Suprapubic skin (tissue), 4 donors: ENCODE results near the gene KREMEN1. TPM values are rescaled to one million over a fixed set of nuclear protein-coding genes. Genes with fewer than 3 reads are reported as not detected.

Source experiments
- DNase-seq, 2 donors: peaks; one replicate each; pipeline ENCODE4 v3.0.0-alpha.2; 2019; ENCODE audit warnings: low spot score in 2 of 2
- H3K27ac ChIP-seq: fragments of 200-600 bp; sonication (generic); one replicate; pipeline ENCODE4 v1.5.1; 2019
- H3K27me3 ChIP-seq: fragments of 200-600 bp; sonication (generic); one replicate; pipeline ENCODE4 v1.5.1; 2019
- H3K36me3 ChIP-seq: fragments of 200-600 bp; sonication (generic); one replicate; pipeline ENCODE4 v1.5.1; 2019
- H3K4me1 ChIP-seq: fragments of 200-600 bp; sonication (generic); one replicate; pipeline ENCODE4 v1.5.1; 2019
- H3K4me3 ChIP-seq: fragments of 200-600 bp; sonication (generic); one replicate; pipeline ENCODE4 v1.5.1; 2019; ENCODE audit warnings: mild to moderate bottlenecking
- H3K9me3 ChIP-seq: fragments of 200-600 bp; sonication (generic); one replicate; pipeline ENCODE4 v1.5.1; 2019
- EP300 ChIP-seq: sonication (generic); formaldehyde crosslinking; IDR thresholded peaks from one replicate; pipeline ENCODE4 v1.6.1; 2017; ENCODE audit warnings: antibody characterized with exemption
- POLR2A ChIP-seq, 2 donors: fragments of 450-650 bp; IDR thresholded peaks; one replicate each; pipeline ENCODE4 v1.6.1; 2017; ENCODE audit warnings: antibody characterized with exemption in 2 of 2, mild to moderate bottlenecking in 2 of 2, moderate library complexity in 2 of 2
- POLR2AphosphoS5 ChIP-seq, 3 donors: sonication (generic); formaldehyde crosslinking; IDR thresholded peaks; one replicate each; pipeline ENCODE4 v1.6.1; 2017; ENCODE audit warnings: antibody characterized with exemption in 3 of 3
- WGBS: methylation state at CpG from one replicate; pipeline ENCODE4 v1.1.5; 2018; 5-methylcytosine and 5-hydroxymethylcytosine counted together
- total RNA-seq, 4 donors: library from RNA; depleted of rRNA; stranded (reverse); fragments of >200 nt; gene quantifications; one replicate each; pipeline ENCODE4 v1.1.0, GENCODE V29; 2016
- TF ChIP-seq, protein P1 (sequence below), 2 donors: fragments of 200-600 bp in 1 of 2; fragments of 450-650 bp in 1 of 2; sonication (generic) in 1 of 2; IDR thresholded peaks; one replicate each; pipeline ENCODE4 v1.5.1; 2016 to 2019; ENCODE audit warnings: antibody characterized with exemption in 2 of 2, mild to moderate bottlenecking in 1 of 2, moderate library complexity in 1 of 2

The KREMEN1 gene
- total RNA-seq, 4 donors from 2014 or later: 51.6 to 71.1 (median 60.9) TPM

DNA sequence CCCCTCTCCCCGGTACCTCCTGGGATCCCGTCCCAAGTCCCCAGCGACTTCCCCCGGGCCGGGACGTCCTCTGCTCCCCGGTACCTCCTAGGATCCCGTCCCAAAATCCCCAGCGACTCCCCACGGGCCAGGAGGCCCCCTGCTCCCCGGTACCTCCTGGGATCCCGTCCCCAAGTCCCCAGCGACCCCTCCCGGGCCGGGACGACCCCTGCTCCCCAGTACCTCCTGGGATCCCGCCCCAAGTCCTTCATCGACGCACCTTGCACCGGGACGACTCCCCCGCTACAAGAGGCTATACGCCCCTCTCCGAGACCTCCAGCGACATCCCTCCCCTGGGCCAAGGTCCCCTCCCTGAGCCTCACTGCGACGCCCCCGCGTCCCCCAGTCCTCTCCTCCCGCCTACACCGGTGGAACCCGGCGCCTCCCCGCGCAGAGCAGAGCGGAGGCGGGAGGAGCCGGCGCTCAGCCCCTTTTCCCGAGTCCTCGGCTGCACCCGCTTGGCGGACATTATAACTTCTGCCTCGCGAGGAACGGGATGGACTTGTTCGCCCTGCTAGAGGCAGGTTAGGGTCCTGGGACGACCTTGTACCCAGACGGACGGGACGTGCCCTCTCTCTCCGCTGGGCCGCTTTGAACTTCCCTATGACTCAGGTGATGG lies 912 bp downstream of the KREMEN1 start:
- TF ChIP-seq, protein P1, sequence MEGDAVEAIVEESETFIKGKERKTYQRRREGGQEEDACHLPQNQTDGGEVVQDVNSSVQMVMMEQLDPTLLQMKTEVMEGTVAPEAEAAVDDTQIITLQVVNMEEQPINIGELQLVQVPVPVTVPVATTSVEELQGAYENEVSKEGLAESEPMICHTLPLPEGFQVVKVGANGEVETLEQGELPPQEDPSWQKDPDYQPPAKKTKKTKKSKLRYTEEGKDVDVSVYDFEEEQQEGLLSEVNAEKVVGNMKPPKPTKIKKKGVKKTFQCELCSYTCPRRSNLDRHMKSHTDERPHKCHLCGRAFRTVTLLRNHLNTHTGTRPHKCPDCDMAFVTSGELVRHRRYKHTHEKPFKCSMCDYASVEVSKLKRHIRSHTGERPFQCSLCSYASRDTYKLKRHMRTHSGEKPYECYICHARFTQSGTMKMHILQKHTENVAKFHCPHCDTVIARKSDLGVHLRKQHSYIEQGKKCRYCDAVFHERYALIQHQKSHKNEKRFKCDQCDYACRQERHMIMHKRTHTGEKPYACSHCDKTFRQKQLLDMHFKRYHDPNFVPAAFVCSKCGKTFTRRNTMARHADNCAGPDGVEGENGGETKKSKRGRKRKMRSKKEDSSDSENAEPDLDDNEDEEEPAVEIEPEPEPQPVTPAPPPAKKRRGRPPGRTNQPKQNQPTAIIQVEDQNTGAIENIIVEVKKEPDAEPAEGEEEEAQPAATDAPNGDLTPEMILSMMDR (IDR thresholded peaks at IDR 0.05): no peak
- peak in 1 of 3 donors; percentile 3 for TF ChIP-seq POLR2AphosphoS5 (IDR thresholded peaks at IDR 0.05)
- H3K4me3 ChIP-seq: peak overlapping the region; percentile 93
- H3K36me3 ChIP-seq: no peaks in the 10 kb centered on the region
- peak; percentile 78 to 85 for DNase-seq
- H3K27me3 ChIP-seq: no peaks in the 10 kb centered on the region
- H3K27ac ChIP-seq: peak overlapping the region; percentile 94
- H3K4me1 ChIP-seq: peaks cover 66% of the 10 kb centered on the region
- no peaks in the 10 kb centered on the region for H3K9me3 ChIP-seq
- WGBS: 2% methylated on average over 44 of the region's 53 CpGs

DNA sequence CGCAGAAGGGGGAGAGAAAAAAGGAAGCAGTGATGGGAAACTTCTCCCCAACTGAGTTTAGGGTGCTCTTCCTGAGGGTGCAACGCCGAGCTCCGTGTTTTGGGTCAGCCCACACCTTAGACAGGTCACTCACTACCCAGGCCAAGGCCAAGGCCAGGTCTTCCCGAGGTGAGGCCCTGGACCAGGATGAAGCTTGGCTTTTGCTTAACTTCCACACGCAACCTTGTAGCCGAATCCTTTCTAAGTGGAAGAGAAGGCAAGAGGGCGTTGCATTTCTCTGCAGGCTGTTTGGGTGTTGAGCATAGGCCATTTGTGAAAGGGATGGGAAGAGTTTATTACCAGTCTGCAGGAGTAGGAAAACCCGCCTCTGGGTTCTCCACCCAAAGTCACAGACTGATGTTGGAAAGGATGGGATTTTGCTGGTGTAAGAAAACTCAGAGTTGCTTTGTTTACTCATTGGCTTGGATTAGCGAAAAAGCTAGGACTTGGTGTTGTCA lies 1.5 kb downstream of the KREMEN1 start:
- Histone ChIP-seq H3K36me3 (no peaks in the 10 kb centered on the region), H3K4me1 (peaks cover 72% of the 10 kb centered on the region), H3K9me3 (no peaks in the 10 kb centered on the region), H3K4me3 (peak overlapping the region; percentile 93), H3K27ac (peak overlapping the region; percentile 94), H3K27me3 (no peaks in the 10 kb centered on the region)
- WGBS: 33% methylated on average over 10 of the region's 10 CpGs
- no peak for DNase-seq
- TF ChIP-seq POLR2A (IDR thresholded peaks at IDR 0.05) (no peak), POLR2AphosphoS5 (IDR thresholded peaks at IDR 0.05) (no peak), EP300 (no peak)
- TF ChIP-seq, protein P1 (IDR thresholded peaks at IDR 0.05): no peak

DNA sequence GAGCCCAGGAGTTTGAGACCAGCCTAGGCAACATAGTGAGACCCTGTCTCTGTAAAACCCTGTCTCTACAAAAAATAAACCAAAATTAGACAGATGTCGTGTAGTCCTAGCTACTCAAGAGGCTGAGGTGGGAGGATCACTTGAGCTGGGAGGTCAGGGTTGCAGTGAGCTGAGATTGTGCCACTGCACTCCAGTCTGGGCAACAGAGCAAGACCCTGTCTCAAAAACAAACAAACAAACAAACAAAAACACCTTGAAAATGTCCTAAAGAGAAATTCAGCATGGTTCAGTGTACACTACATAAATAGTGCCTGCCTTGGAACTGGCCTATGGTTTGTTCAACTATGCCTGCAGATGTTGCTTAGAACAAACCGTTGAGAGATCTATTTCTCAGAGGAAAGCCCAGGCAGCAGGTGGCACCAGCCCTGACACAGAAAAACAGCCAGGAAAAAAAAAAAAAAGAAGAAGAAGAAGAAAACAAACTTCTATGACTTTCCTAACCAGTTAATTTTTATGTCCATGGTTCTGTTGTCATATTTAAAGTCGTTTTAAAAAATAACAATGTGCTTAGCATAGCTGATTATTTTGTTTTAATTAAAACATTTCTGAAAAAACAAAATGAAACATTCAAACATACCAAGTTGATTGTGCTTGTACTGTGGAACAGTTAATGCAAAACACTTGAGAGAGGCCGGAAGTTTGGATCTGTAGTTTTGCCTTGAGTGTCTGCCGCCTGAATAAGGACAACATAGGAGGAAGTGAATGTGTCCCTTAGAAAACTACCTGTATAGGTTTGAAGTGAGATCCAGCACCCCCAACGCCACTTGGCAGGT lies 5.4 kb downstream of the KREMEN1 start:
- Histone ChIP-seq H3K9me3 (no peaks in the 10 kb centered on the region), H3K4me1 (peaks cover 83% of the 10 kb centered on the region), H3K36me3 (no peaks in the 10 kb centered on the region), H3K27me3 (no peaks in the 10 kb centered on the region), H3K4me3 (no peak overlapping the region), H3K27ac (peak overlapping the region; percentile 54)
- TF ChIP-seq POLR2A (IDR thresholded peaks at IDR 0.05) (no peak), POLR2AphosphoS5 (IDR thresholded peaks at IDR 0.05) (no peak)
- TF ChIP-seq, protein P1 (IDR thresholded peaks at IDR 0.05): no peak
- 66% methylated on average over 6 of the region's 6 CpGs for WGBS
- DNase-seq: no peak

DNA sequence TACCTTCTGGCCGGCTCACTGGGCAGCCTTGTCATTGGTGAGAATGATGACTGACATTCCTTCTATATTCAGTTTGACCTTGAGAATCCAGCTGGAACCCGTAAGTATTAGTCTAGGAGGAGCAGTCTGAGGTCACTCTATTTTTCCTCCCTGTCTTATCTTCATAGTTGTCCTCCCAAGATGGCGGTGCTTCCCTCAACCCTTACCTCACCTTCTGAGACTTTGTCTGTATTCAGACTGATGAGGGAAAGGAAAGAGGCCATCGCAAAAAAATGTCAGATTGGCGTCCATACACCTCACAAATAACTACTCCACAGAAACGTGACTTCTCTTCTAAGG lies 6.0 kb downstream of the KREMEN1 start:
- Histone ChIP-seq H3K27ac (peak overlapping the region; percentile 54), H3K4me1 (peaks cover 78% of the 10 kb centered on the region), H3K4me3 (no peak overlapping the region), H3K9me3 (no peaks in the 10 kb centered on the region), H3K27me3 (no peaks in the 10 kb centered on the region), H3K36me3 (no peaks in the 10 kb centered on the region)
- TF ChIP-seq POLR2AphosphoS5 (IDR thresholded peaks at IDR 0.05) (no peak), POLR2A (IDR thresholded peaks at IDR 0.05) (no peak), EP300 (no peak)
- TF ChIP-seq, protein P1 (IDR thresholded peaks at IDR 0.05): no peak
- DNase-seq: no peak
- WGBS: 71% methylated on average over 6 of the region's 6 CpGs

DNA sequence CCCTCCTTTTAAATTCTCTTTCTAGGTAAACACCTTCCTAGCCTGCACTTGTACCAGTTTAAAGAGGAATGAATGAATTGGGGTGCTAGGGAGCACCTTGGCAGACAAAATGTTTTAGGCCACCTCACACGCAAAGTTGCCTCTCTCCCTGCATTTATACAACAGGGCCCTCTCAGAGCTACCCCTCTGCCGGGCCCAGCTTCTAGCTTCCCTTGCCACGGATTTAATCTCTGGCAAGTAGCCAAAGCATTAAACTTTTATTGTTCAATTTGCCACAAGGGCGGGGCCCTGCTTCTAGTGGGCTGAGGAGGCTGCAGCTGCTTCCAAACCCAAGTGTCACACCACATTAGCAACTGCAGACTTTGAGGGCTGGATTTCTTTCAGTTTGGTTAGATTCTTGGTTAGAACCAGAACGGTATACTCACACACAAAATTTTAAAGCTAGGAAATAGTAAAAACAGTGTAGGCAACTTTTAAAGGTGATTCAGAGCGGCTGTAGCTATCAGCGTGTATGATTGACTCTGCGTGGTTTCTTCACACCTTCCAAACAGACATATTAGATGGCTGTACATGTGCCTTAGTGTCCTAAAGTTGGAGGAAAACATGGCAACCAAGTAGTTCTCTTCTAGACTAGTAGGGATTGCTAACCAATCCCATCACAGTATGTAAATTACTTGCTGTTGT lies 6.5 kb downstream of the KREMEN1 start:
- 43% methylated on average over 8 of the region's 8 CpGs for WGBS
- no peak for TF ChIP-seq POLR2AphosphoS5 (IDR thresholded peaks at IDR 0.05)
- no peak for TF ChIP-seq POLR2A (IDR thresholded peaks at IDR 0.05)
- TF ChIP-seq, protein P1 (IDR thresholded peaks at IDR 0.05): no peak
- no peak for TF ChIP-seq EP300
- Histone ChIP-seq H3K9me3 (no peaks in the 10 kb centered on the region), H3K27me3 (no peaks in the 10 kb centered on the region), H3K4me3 (no peak overlapping the region), H3K4me1 (peaks cover 73% of the 10 kb centered on the region), H3K27ac (peak overlapping the region; percentile 54), H3K36me3 (no peaks in the 10 kb centered on the region)
- DNase-seq: no peak
